HL-60/S4 treated with retinoic acid at 250 ng/mL for 4 days and 3 days (cell line): ENCODE results near the gene PGLYRP3.

ENCODE experiments used
- in situ Hi-C: fragments of 300-500 bp; cut with MboI; formaldehyde crosslinking; loops from 2 replicates; pipeline ENCODE4 v1.7.0; 2022; ENCODE audit warnings: low sequenced_read_pairs

PGLYRP3 gene

GRCh38 chr1:153262462-153263157, 50.1 kb downstream of the PGLYRP3 start:
- in situ Hi-C loops: no loop called here

GRCh38 chr1:153262070-153262366, 50.7 kb downstream of the PGLYRP3 start:
- in situ Hi-C loops: no loop called here

GRCh38 chr1:153261281-153262069, 51.3 kb downstream of the PGLYRP3 start:
- in situ Hi-C loops: no loop called here

GRCh38 chr1:153260585-153261280, 52.0 kb downstream of the PGLYRP3 start:
- in situ Hi-C loops: no loop called here

GRCh38 chr1:153259387-153259786, 53.4 kb downstream of the PGLYRP3 start, which contains the start of gene LORICRIN:
LORICRIN (plus strand) TSS chr1:153259687; CDS start chr1:153260950, 1,263 bp downstream.
- in situ Hi-C loops: no loop called here

- in situ Hi-C loops: no loop called here
Observed at GRCh38 chr1:153253693-153254092, 59.1 kb downstream of the PGLYRP3 start.

- in situ Hi-C loops: no loop called here
Observed at GRCh38 chr1:153253076-153253475, 59.7 kb downstream of the PGLYRP3 start.

GRCh38 chr1:153251988-153252387, 60.8 kb downstream of the PGLYRP3 start:
- in situ Hi-C loops: no loop called here

- in situ Hi-C loops: no loop called here
Observed at GRCh38 chr1:153251562-153251961, 61.2 kb downstream of the PGLYRP3 start.

GRCh38 chr1:153251087-153251486, 61.7 kb downstream of the PGLYRP3 start:
- in situ Hi-C loops: no loop called here

GRCh38 chr1:153250166-153250565, 62.6 kb downstream of the PGLYRP3 start:
- in situ Hi-C loops: no loop called here

GRCh38 chr1:153248176-153248879, 64.4 kb downstream of the PGLYRP3 start:
- in situ Hi-C loops: no loop called here
